NCI-H345 treated with DMSO at 0.1 percent for 48 hours (cell line): ENCODE results near the gene PKHD1.

ENCODE experiments used
- DNase-seq: peaks from one replicate; lab custom pipeline; 2025; ENCODE audit not compliant: unreplicated experiment; lab: John Stamatoyannopoulos, UW

PKHD1 gene

GRCh38 chr6:51640021-51640420 lies 447.4 kb downstream of the PKHD1 start:
- no peak for DNase-seq

GRCh38 chr6:51633424-51633823 lies 454.0 kb downstream of the PKHD1 start:
- DNase-seq, result no peak

- DNase-seq, result no peak
These were observed 457.4 kb downstream of the PKHD1 start for GRCh38 chr6:51630011-51630410.

DNA sequence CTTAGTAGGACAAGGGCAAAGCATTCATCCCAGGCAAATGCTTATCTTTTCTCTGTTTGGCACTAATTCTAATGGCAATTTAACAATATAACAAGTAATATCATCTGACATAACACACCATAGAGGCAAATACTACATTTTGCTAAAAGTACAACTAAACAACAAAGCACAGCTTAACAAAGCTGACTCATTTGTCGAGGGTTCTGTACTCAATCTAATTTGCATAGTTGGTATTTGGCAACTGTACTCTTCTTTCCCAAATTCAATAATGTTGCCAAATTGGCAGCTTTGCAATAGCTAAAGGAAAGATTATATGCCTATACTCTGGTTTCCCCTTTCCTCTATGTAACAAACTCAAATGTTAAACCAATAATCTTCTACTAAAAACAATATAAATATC lies 461.0 kb downstream of the PKHD1 start:
- no peak for DNase-seq

DNA sequence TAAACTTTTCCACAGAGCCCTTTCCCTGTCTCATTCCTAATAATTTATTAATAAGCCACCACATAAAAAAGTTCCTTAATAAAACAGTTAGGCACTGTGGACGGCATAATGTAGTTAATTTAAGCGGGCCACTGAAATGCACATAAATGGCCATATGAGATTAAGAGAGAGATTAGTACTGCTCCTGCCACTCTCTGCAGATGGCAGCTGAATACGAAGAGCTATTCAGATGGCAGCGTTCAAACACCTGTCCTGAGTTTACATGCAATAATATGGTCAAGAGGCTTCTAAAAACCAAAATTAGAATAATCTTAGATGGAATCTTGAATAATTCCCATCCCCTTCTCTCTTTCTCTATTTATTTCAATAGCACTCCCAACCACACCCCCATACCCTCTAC lies 461.8 kb downstream of the PKHD1 start:
- DNase-seq, result no peak

- no peak for DNase-seq
These were observed 466.4 kb downstream of the PKHD1 start for GRCh38 chr6:51620971-51621370.

- DNase-seq, result no peak
These were observed 468.2 kb downstream of the PKHD1 start for GRCh38 chr6:51619042-51619799.

GRCh38 chr6:51618563-51618962 lies 468.9 kb downstream of the PKHD1 start:
- DNase-seq, result no peak

GRCh38 chr6:51617751-51618150 lies 469.7 kb downstream of the PKHD1 start:
- DNase-seq, result no peak

DNA sequence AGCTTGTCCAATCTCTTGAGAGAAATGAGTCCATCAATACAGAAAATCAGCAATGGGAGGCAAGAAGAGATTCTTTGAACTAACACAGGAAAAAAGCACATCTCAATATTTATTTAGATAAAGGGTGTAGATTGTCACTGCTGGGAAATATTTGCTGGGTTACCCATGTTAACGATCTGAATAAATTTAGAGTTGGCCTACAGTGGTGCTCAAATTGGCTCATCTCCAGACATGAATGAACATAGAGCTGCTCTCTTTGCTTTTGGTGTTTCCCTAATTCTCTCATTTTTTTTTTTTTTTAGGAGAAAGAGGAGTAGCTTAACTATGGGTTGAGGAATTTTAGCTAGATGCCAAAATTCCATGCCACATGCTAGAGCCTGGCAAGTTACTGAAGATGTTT lies 471.2 kb downstream of the PKHD1 start:
- no peak for DNase-seq

GRCh38 chr6:51614725-51615124 lies 472.7 kb downstream of the PKHD1 start:
- no peak for DNase-seq

DNA sequence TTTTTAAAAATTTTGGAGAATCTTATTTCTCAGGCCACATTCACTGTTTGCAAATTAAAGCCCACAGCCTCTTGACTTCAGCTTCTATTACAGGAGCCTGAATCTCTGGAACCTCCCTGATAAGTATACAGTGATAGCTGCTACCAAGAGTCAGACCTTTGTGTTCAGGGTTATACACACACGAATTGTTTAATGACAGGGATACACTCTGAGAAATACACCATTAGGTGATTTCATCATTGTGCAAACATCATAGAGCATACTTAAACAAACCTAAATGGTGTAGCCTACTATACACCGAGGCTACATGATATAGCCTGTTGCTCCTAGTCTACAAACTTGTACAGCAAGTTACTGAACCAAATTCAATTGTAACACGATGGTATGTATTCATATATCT lies 473.9 kb downstream of the PKHD1 start:
- no peak for DNase-seq

DNA sequence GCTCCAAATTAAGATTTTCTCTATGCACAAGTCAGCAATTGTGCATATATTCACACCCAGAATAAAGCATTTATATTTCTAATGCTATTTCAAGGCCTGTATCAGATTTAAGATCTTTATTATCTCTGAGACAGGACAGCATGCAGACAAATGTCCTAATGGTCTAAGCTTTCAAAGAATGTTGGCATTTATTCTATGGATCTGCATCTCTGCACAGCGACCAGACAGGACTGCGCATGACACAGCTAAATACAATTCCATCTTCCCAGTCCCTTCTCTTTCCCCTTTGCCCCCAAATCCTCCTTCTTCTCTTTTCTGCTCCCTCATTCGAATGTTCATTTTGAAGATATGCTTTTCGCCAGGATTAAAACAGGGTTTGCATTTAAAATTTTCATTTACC lies 478.5 kb downstream of the PKHD1 start:
- DNase-seq, result no peak

DNA sequence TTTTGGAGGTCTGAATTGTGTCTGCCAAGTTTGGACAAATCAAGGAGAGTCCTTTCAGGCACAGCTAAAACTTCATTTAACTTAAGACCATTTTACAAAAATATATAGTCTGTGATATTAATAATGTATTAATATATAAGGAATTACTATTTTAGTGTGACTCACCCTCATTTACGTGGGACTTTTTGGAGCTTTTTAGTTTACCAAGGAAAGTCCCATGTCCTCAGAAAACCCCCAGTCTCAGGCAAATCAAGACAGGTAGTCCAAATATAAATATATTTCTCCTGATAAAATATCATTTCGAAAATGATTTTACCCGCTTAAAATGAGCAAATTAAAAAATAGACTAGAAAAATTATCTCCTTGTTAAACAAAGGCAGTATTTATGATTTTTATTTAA lies 479.0 kb downstream of the PKHD1 start:
- no peak for DNase-seq

DNA sequence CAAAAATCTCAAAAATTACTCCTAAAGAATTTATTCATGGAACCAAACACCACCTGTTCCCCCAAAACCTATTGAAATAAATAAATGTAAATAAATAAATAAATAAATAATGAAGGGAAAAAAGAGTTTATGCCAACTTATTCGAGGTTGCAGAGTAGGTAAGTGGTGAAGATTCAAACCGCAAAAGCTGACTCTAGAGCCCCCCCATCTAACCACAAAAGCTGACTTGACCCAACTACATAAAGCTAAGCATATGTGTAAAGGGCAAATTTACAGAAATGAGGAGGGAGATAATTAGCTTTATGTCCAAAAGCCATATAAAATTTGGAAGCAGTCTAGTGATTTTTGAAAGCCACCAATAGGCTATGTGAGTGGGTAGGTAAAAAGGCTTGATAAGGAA lies 486.9 kb downstream of the PKHD1 start:
- no peak for DNase-seq

- no peak for DNase-seq
These were observed 489.2 kb downstream of the PKHD1 start for GRCh38 chr6:51598171-51598570.

GRCh38 chr6:51594981-51595380 lies 492.4 kb downstream of the PKHD1 start:
- DNase-seq, result no peak

DNA sequence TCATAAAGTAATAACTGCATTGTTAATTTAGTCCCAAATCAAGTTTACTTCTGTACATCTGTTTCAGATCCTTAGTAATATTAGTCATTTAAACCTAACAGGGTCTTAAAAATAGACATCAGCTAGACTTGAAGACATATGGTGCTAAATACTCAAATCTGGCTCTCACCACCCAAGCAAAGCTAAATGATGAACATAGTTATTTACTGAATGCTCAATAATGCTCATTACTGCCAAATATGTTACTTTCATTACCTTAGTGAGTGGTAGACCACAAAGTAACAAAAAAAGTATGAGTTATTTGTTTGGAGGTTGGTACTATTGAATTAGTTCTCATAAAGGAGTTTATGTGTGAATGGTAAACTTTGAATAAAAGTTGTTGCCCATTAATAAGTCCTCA lies 502.1 kb downstream of the PKHD1 start:
- no peak for DNase-seq

- DNase-seq, result no peak
These were observed 503.2 kb downstream of the PKHD1 start for GRCh38 chr6:51584163-51584562.

DNA sequence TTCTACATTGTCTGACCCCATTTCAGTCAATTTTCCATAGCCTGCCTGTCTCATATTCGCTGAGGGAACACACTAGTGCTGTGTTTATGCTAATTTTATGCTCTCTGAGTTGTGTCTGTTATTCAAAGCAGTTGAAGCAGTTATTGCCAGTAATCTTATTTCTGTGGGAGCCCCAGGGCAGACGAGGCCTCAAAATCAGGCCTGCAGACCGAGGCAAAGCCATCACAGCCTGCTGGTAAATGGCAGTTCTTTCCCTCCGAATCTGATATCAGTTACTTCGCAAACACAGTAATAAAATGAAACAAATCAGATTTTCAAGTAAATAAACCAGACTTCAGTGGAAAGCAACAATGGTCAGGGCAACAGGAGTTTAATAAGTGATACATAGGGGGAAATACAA lies 508.4 kb downstream of the PKHD1 start:
- DNase-seq, result no peak

- DNase-seq, result no peak
These were observed 509.1 kb downstream of the PKHD1 start for GRCh38 chr6:51578362-51578761.

GRCh38 chr6:51574040-51574439 lies 513.4 kb downstream of the PKHD1 start:
- no peak for DNase-seq

DNA sequence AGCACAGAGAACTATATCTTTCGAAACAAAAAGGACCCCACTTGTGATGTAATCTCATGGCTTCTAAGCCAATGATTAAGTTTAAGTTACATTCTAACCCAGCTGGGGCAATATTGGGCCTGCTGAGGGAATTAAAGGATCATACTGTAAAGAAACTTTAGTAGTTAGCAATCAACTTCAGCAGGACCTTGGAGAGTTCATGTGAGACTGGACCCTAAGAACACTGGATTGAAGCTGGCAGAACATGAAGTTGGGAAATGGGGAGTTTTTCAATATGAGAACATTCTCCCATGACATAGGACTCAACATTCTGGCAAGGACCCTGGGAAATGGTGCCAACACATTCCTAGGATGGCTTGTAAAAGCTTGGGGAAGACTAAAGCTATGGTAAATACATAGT lies 516.2 kb downstream of the PKHD1 start:
- no peak for DNase-seq
